GM19467 (cell line): ENCODE results near the gene MEIOC.
A peak's percentile ranks its signal among the peaks of the same experiment; 100 is the strongest.
"Not testable (repeated sequence)": the region's sequence is repeated elsewhere in the genome, so short reads cannot be mapped to it uniquely, and the experiment has no call there.

Experiments used
- ATAC-seq: cut with Tn5 transposase; IDR thresholded peaks from one replicate; pipeline ENCODE4 v1.9.1; 2021; ENCODE audit warnings: mild to moderate bottlenecking, moderate library complexity; ENCODE audit not compliant: unreplicated experiment

Gene MEIOC

GRCh38 chr17:44646280-44646679 lies 10.0 kb upstream of the MEIOC start:
- ATAC-seq = no peak

- no peak for ATAC-seq
These were observed 8.5 kb upstream of the MEIOC start for GRCh38 chr17:44647736-44648135.

GRCh38 chr17:44648963-44649362 lies 7.3 kb upstream of the MEIOC start:
- ATAC-seq = no peak

GRCh38 chr17:44651228-44651627 lies 5.0 kb upstream of the MEIOC start:
- no peak for ATAC-seq

- no peak for ATAC-seq
These were observed 3.5 kb upstream of the MEIOC start for GRCh38 chr17:44652727-44653126.

GRCh38 chr17:44653384-44653783 lies 2.9 kb upstream of the MEIOC start:
- ATAC-seq = no peak

- no peak for ATAC-seq
These were observed 2.3 kb upstream of the MEIOC start for GRCh38 chr17:44653954-44654353.

- ATAC-seq = no peak
These were observed 5.6 kb downstream of the MEIOC start for GRCh38 chr17:44661835-44662234.

- no peak for ATAC-seq
These were observed 6.8 kb downstream of the MEIOC start for GRCh38 chr17:44663095-44663494.

- ATAC-seq = no peak
These were observed 8.6 kb downstream of the MEIOC start for GRCh38 chr17:44664867-44665266.

GRCh38 chr17:44666006-44666405 lies 9.7 kb downstream of the MEIOC start:
- no peak for ATAC-seq

- ATAC-seq = no peak
These were observed 16.3 kb downstream of the MEIOC start for GRCh38 chr17:44672479-44673093.

- ATAC-seq = no peak
These were observed 17.6 kb downstream of the MEIOC start for GRCh38 chr17:44673893-44674292.

- ATAC-seq = no peak
These were observed 20.9 kb downstream of the MEIOC start for GRCh38 chr17:44677136-44677535.

- ATAC-seq = not testable (repeated sequence)
These were observed 27.0 kb downstream of the MEIOC start for GRCh38 chr17:44683303-44683702.

- no peak for ATAC-seq
These were observed 31.5 kb downstream of the MEIOC start for GRCh38 chr17:44687756-44688155.

GRCh38 chr17:44688200-44688599 lies 31.9 kb downstream of the MEIOC start:
- ATAC-seq = no peak

GRCh38 chr17:44688675-44689476 lies 32.6 kb downstream of the MEIOC start:
- ATAC-seq = no peak

GRCh38 chr17:44689477-44690217 lies 33.4 kb downstream of the MEIOC start, which contains the start of gene CCDC43:
Gene CCDC43 (minus strand): TSS chr17:44689776. CDS start chr17:44689753, 23 bp downstream.
- peak; percentile 76 for ATAC-seq

GRCh38 chr17:44690746-44691306 lies 34.6 kb downstream of the MEIOC start:
- not testable (repeated sequence) for ATAC-seq

GRCh38 chr17:44693609-44694008 lies 37.3 kb downstream of the MEIOC start:
- ATAC-seq = no peak
